Uterus (tissue), 4 donors: ENCODE measurements around the gene MRGPRD. TPM values are rescaled to one million over a fixed set of nuclear protein-coding genes. Genes with fewer than 3 reads are reported as not detected.
A peak's percentile ranks its signal among the peaks of the same experiment; 100 is the strongest.

Source experiments
- DNase-seq, 2 donors: peaks; one replicate each; pipeline ENCODE4 v3.0.0-alpha.2; 2019 to 2020
- H3K27ac ChIP-seq, 2 donors: fragments of 200-600 bp; sonication (generic); 1 replicate in 1 of 2; 2 replicates in 1 of 2; pipeline ENCODE4 v1.5.1; 2016 to 2018
- H3K27me3 ChIP-seq, 2 donors: fragments of 200-600 bp; sonication (generic); one replicate each; pipeline ENCODE4 v1.5.1; 2018 to 2019; ENCODE audit warnings: control low read depth in 1 of 2
- H3K36me3 ChIP-seq, 2 donors: fragments of 200-600 bp; sonication (generic); one replicate each; pipeline ENCODE4 v1.5.1; 2019; ENCODE audit warnings: control low read depth in 1 of 2
- H3K4me1 ChIP-seq, 2 donors: fragments of 200-600 bp; sonication (generic); one replicate each; pipeline ENCODE4 v1.5.1; 2018 to 2019; ENCODE audit warnings: control low read depth in 1 of 2
- H3K4me3 ChIP-seq, 2 donors: fragments of 200-600 bp; sonication (generic); 1 replicate in 1 of 2; 2 replicates in 1 of 2; pipeline ENCODE4 v1.5.1; 2018 to 2019; ENCODE audit warnings: mild to moderate bottlenecking in 1 of 2
- H3K9me3 ChIP-seq, 2 donors: fragments of 200-600 bp; sonication (generic); one replicate each; pipeline ENCODE4 v1.5.1; 2019; ENCODE audit warnings: control low read depth in 1 of 2
- POLR2A ChIP-seq, 2 donors: fragments of 450-650 bp; IDR thresholded peaks; one replicate each; pipeline ENCODE4 v1.6.1; 2016; ENCODE audit warnings: antibody characterized with exemption in 2 of 2, mild to moderate bottlenecking in 1 of 2, moderate library complexity in 1 of 2
- intact Hi-C: fragments of 100-400 bp; cut with DNase I; formaldehyde crosslinking; loops from one replicate; pipeline ENCODE4 v1.15.1; 2023; ENCODE audit warnings: low total_unique reads
- total RNA-seq, 4 donors: library from RNA; depleted of rRNA in 3 of 4; stranded (reverse); fragments of >200 nt in 3 of 4; gene quantifications; one replicate each; pipeline versions ENCODE4 v1.1.0 to v1.2.4, GENCODE V29; 2014 to 2023
- TF ChIP-seq, protein P1 (sequence below), 4 experiments: fragments of 200-600 bp in 2 of 4; fragments of 450-650 bp in 2 of 4; sonication (generic) in 2 of 4; IDR thresholded peaks; one replicate each; pipeline ENCODE4 v1.5.1; 2016 to 2019; ENCODE audit warnings: antibody characterized with exemption in 4 of 4, mild to moderate bottlenecking in 2 of 4, moderate library complexity in 1 of 4
- donor health status: DM: yes; HTN: yes; CAD: no.

MRGPRD gene
- total RNA-seq, 4 donors from 2014 or later, result 0.41 TPM; not detected in 3

DNA sequence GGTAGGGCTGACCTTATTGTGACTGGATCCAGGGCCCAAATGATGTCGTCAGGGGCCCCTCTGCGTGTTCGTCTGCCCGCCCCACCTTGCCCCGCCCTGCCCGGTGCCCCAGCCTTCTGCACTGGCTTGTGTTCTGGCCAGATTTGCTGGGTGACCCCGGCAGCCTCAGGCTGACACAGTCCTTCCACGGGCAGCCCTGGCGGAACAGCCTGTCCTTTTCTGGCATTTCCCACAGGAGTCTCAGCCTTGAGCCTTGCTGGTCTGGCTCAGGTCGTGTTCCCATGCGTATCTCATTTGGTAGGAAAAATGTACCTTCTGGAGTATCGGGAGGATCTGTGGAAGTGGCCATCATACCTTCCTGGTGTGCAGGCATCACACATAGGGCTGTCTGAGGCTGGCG lies 46.1 kb downstream of the MRGPRD start:
- Histone ChIP-seq H3K27ac (peak overlapping the region in 1 of 2 donors; percentile 67), H3K36me3 (no peaks in the 10 kb centered on the region), H3K9me3 (no peaks in the 10 kb centered on the region), H3K27me3 (no peaks in the 10 kb centered on the region), H3K4me1 (no peaks in the 10 kb centered on the region), H3K4me3 (no peak overlapping the region)
- TF ChIP-seq, protein P1, sequence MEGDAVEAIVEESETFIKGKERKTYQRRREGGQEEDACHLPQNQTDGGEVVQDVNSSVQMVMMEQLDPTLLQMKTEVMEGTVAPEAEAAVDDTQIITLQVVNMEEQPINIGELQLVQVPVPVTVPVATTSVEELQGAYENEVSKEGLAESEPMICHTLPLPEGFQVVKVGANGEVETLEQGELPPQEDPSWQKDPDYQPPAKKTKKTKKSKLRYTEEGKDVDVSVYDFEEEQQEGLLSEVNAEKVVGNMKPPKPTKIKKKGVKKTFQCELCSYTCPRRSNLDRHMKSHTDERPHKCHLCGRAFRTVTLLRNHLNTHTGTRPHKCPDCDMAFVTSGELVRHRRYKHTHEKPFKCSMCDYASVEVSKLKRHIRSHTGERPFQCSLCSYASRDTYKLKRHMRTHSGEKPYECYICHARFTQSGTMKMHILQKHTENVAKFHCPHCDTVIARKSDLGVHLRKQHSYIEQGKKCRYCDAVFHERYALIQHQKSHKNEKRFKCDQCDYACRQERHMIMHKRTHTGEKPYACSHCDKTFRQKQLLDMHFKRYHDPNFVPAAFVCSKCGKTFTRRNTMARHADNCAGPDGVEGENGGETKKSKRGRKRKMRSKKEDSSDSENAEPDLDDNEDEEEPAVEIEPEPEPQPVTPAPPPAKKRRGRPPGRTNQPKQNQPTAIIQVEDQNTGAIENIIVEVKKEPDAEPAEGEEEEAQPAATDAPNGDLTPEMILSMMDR (IDR thresholded peaks at IDR 0.05), result no peak
- no peak for TF ChIP-seq POLR2A (IDR thresholded peaks at IDR 0.05)
- intact Hi-C loops, result no loop called here
- no peak for DNase-seq

DNA sequence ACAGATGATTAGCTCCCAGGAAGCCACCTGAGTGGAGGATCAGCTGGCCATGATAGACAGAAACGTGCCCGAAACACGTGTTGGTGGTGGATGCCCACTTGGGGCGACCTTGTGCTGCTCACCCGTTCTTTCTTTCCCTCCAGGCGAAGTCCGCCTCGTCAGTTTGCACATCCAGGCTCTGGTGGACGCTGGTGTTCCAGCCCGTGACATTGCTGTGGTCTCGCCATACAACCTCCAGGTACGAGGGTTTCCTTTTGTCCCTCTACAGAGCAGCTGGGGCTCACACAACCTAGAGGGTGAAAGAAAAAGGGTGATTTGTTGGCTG lies 46.5 kb downstream of the MRGPRD start:
- H3K9me3 ChIP-seq, result no peaks in the 10 kb centered on the region
- H3K4me3 ChIP-seq, result no peak overlapping the region
- no peak for DNase-seq
- intact Hi-C loops, result no loop called here
- H3K4me1 ChIP-seq, result no peaks in the 10 kb centered on the region
- peak overlapping the region in 1 of 2 donors; percentile 67 for H3K27ac ChIP-seq
- no peaks in the 10 kb centered on the region for H3K36me3 ChIP-seq
- no peaks in the 10 kb centered on the region for H3K27me3 ChIP-seq
- TF ChIP-seq, protein P1 (IDR thresholded peaks at IDR 0.05), result no peak
- TF ChIP-seq POLR2A (IDR thresholded peaks at IDR 0.05), result no peak

DNA sequence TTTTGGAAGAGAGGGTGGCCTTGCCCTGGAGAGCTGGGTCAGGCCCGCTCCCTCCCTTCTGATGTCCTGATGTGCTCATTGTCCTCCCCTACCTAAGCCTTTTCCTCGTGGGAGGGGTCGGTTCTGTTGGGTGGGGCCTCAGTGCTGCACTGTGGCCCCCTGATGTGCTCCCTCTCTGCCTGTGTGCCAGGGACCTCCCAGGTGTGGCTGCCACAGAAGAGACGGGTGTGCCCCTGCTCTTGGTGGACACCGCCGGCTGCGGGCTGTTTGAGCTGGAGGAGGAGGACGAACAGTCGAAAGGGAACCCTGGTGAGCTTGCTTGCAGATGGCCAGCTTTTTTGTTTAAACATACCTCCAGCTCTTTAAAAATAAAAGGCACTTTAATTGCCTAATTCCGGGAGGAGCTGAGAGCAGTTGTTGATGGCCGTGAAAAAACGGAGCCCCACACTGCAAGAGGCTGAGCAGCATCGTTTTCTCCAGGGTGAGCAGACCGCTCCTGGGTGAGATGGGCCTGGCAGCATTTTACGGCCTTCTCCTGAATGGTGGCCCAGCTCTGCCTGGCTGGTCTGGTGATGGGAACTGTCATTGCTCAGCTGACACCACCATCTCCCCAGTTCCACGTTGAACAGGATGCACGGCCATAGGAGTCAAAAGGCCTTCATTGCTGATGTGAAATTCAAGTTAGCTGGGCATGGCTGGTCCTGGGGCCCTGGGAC lies 47.0 kb downstream of the MRGPRD start:
- Histone ChIP-seq H3K4me1 (no peaks in the 10 kb centered on the region), H3K36me3 (no peaks in the 10 kb centered on the region), H3K9me3 (no peaks in the 10 kb centered on the region), H3K4me3 (no peak overlapping the region), H3K27me3 (no peaks in the 10 kb centered on the region), H3K27ac (peak overlapping the region; percentile 1 to 67)
- intact Hi-C loops, result no loop called here
- DNase-seq, result no peak
- no peak for TF ChIP-seq POLR2A (IDR thresholded peaks at IDR 0.05)
- TF ChIP-seq, protein P1 (IDR thresholded peaks at IDR 0.05), result no peak

DNA sequence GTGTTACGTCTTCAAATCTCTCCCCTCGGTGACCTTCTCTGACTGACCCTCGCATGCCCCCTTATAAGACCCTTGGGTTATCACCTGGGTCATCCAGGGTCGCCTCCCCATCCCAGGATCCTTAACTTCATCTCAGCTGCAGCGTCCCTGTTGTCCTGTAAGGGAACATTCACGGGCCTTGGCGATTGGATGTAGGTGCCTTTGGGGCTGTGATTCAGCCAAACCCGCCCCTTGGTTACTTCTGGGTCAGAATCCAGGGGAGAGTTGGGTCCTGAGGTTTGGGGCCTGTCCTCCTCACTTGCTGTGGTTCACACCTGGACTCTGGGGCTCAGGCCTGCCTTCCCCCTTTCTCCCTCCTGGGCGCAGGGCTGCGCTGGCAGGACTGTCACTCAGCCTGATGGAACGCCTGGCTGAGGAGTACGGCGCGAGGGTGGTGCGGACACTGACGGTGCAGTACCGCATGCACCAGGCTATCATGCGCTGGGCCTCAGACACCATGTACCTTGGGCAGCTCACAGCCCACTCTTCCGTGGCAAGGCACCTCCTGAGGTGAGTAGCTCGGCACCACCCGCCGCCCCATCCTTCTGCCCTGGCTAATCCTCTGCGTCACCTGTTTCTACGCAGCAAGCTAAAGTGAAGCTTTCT lies 47.7 kb downstream of the MRGPRD start:
- no peaks in the 10 kb centered on the region for H3K27me3 ChIP-seq
- H3K4me3 ChIP-seq, result no peak overlapping the region
- H3K4me1 ChIP-seq, result no peaks in the 10 kb centered on the region
- peak overlapping the region; percentile 1 to 67 for H3K27ac ChIP-seq
- H3K9me3 ChIP-seq, result no peaks in the 10 kb centered on the region
- DNase-seq, result no peak
- H3K36me3 ChIP-seq, result no peaks in the 10 kb centered on the region
- no peak for TF ChIP-seq POLR2A (IDR thresholded peaks at IDR 0.05)
- TF ChIP-seq, protein P1 (IDR thresholded peaks at IDR 0.05), result no peak
- intact Hi-C loops, result no loop called here

DNA sequence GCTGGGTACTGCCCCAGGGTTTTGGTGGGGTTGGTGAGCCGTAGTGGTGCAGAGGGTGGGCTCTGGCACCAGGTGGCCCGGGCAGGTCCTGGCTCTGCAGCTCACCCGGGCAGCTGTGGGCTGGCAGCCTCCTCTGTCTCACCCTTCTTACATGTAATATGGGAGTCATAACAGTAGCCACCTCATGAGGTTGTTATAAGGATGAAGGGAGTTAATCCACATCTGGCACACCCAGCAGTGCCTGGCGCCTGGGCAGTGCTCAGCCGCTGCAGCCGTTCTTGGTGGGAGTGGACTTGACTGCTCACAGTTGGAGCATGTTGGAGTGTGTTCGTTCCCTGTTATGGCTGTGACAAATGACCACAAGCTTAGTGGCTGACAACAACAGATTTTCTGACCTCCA lies 48.4 kb downstream of the MRGPRD start:
- no peaks in the 10 kb centered on the region for H3K36me3 ChIP-seq
- DNase-seq, result no peak
- no peak overlapping the region for H3K27ac ChIP-seq

More for the DNA sequence above, 48.4 kb downstream of the MRGPRD start:
- no peak for TF ChIP-seq POLR2A (IDR thresholded peaks at IDR 0.05)
- TF ChIP-seq, protein P1 (IDR thresholded peaks at IDR 0.05), result no peak
- intact Hi-C loops, result no loop called here
- Histone ChIP-seq H3K4me1 (no peaks in the 10 kb centered on the region), H3K4me3 (no peak overlapping the region), H3K27me3 (no peaks in the 10 kb centered on the region), H3K9me3 (no peaks in the 10 kb centered on the region)
